ENCODE measurements around the gene FILIP1L.

Gene FILIP1L

DNA sequence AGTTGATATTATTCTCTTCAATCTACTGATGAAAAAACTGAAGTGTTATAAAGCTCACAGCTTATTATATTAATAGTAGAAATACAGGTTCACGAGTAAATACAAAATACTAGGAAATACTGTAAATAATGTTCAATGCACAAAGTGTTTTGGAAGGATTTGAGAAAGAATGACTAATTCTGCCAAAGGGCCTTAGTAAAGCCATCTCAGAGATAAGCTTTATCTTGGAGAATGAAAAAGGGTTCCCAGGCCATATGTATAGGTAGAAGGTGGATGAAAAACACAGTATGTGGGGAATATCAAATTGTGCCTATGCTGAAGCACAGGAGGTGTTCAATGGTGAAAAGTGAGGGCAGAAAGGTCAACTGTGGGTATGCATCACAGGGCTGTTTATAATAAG is 173.1 kb downstream of the FILIP1L start:
- no peaks in the 10 kb centered on the region for H3K36me3 Mint-ChIP-seq (ENCODE audit: low read depth)
- peaks cover 4% of the 10 kb centered on the region for H3K27me3 Mint-ChIP-seq (ENCODE audit: low read depth, poor library complexity)
- TF ChIP-seq, protein P1, sequence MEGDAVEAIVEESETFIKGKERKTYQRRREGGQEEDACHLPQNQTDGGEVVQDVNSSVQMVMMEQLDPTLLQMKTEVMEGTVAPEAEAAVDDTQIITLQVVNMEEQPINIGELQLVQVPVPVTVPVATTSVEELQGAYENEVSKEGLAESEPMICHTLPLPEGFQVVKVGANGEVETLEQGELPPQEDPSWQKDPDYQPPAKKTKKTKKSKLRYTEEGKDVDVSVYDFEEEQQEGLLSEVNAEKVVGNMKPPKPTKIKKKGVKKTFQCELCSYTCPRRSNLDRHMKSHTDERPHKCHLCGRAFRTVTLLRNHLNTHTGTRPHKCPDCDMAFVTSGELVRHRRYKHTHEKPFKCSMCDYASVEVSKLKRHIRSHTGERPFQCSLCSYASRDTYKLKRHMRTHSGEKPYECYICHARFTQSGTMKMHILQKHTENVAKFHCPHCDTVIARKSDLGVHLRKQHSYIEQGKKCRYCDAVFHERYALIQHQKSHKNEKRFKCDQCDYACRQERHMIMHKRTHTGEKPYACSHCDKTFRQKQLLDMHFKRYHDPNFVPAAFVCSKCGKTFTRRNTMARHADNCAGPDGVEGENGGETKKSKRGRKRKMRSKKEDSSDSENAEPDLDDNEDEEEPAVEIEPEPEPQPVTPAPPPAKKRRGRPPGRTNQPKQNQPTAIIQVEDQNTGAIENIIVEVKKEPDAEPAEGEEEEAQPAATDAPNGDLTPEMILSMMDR (IDR thresholded peaks at IDR 0.05), result no peak
- no peak overlapping the region for H3K4me3 Mint-ChIP-seq
- peaks cover 64% of the 10 kb centered on the region for H3K4me1 Mint-ChIP-seq
- no peak overlapping the region for H3K27ac Mint-ChIP-seq
- no peaks in the 10 kb centered on the region for H3K9me3 Mint-ChIP-seq
- no peak for DNase-seq

GRCh38 chr3:99940350-99940749 is 174.0 kb downstream of the FILIP1L start:
- peaks cover 64% of the 10 kb centered on the region for H3K4me1 Mint-ChIP-seq
- no peaks in the 10 kb centered on the region for H3K36me3 Mint-ChIP-seq (ENCODE audit: low read depth)
- TF ChIP-seq, protein P1 (IDR thresholded peaks at IDR 0.05), result no peak
- no peak for DNase-seq
- H3K4me3 Mint-ChIP-seq, result no peak overlapping the region
- no peak overlapping the region for H3K27ac Mint-ChIP-seq
- H3K27me3 Mint-ChIP-seq (ENCODE audit: low read depth, poor library complexity), result peaks cover 4% of the 10 kb centered on the region
- H3K9me3 Mint-ChIP-seq, result no peaks in the 10 kb centered on the region

DNA sequence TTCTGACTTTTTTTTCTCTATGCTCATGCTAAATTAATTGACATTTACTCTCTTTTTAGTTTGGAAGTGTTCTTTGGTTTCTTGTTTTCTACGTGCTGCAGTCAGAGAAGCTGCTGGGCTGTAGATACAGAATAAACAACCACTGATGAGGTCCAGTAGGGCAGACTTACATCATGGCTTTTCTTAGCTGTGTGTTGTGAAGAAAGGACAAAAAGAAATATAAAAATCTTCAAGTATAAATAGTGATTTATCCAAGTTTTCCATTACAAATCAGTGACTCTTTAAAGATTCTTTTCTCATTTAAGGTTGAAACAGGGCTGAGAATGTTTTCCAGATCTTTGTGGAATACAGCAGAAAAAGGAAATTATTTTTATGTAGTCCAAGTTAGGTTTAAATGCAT is 174.4 kb downstream of the FILIP1L start:
- Mint-ChIP-seq H3K27me3 (ENCODE audit: low read depth, poor library complexity) (peaks cover 4% of the 10 kb centered on the region), H3K27ac (no peak overlapping the region), H3K4me1 (peaks cover 64% of the 10 kb centered on the region), H3K36me3 (ENCODE audit: low read depth) (no peaks in the 10 kb centered on the region), H3K9me3 (no peaks in the 10 kb centered on the region), H3K4me3 (no peak overlapping the region)
- TF ChIP-seq, protein P1 (IDR thresholded peaks at IDR 0.05), result no peak
- no peak for DNase-seq

GRCh38 chr3:99938270-99938911 is 175.9 kb downstream of the FILIP1L start:
- Mint-ChIP-seq H3K4me3 (no peak overlapping the region), H3K4me1 (peaks cover 55% of the 10 kb centered on the region), H3K36me3 (ENCODE audit: low read depth) (peaks cover 11% of the 10 kb centered on the region), H3K9me3 (no peaks in the 10 kb centered on the region), H3K27me3 (ENCODE audit: low read depth, poor library complexity) (no peaks in the 10 kb centered on the region), H3K27ac (no peak overlapping the region)
- TF ChIP-seq, protein P1 (IDR thresholded peaks at IDR 0.05), result no peak
- DNase-seq, result no peak

DNA sequence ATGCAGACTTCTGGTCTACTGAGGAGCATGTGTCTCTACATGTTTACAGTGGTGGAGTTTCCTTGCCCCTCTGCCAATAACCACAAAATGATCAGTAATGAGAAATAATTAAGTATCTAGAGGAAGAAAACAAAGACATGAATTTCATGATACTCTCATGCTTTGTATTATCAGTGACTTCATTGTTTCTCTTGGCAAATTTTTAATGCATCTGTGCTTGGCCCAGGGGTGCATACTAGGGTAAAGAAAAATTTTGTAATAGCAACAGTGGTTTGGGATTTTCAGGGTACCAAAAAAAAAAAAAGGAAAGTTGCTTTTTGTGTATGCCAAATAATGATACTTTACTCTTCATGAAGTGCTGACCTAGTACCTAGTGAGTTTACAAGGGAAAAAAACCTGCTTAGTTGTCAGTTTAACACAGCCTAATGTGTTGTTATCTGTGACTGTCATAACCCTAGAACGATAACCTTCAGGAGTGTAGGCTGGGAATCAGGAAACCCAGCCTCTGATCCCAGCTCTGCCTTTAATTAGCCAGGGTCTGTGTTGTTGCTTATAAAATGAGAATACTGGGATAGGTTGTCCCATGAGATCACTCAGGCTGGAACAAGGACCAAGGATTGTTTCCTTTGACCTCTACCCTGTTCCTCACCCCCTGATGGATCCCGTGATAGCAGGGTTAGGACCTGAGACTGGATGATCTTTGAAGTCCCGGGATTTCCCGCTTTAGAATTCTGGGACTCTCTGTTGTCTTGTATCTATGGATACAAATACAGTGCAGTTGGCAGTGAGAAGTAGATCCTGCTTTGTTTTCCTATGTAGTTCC is 179.1 kb downstream of the FILIP1L start:
- peaks cover 11% of the 10 kb centered on the region for H3K36me3 Mint-ChIP-seq (ENCODE audit: low read depth)
- peaks cover 53% of the 10 kb centered on the region for H3K4me1 Mint-ChIP-seq
- no peak for DNase-seq
- no peaks in the 10 kb centered on the region for H3K27me3 Mint-ChIP-seq (ENCODE audit: low read depth, poor library complexity)
- H3K27ac Mint-ChIP-seq, result peak overlapping the region; percentile 94
- no peaks in the 10 kb centered on the region for H3K9me3 Mint-ChIP-seq
- TF ChIP-seq, protein P1 (IDR thresholded peaks at IDR 0.05), result no peak
- H3K4me3 Mint-ChIP-seq, result no peak overlapping the region

Measured in nephron progenitor cell (in vitro differentiated cells).